K562 (cell line): ENCODE data around the gene CTNNBL1. TPM values are rescaled to one million over a fixed set of nuclear protein-coding genes. Genes with fewer than 3 reads are reported as not detected.

Experiments used
- ATAC-seq: fragments of 200-7000 bp; cut with Tn5 transposase; 3 replicates; pipeline ENCODE4 v1.9.1; 2020; ENCODE audit warnings: moderate library complexity
- BruUV-seq: library from RNA; stranded (reverse); fragments of 400-500 nt; replicated peaks from 2 replicates; lab custom pipeline; 2021; lab: Mats Ljungman, UMichigan
- CTCF ChIA-PET: fragments of 300-600 bp; formaldehyde crosslinking; extraction: SDS; loops from one replicate; lab custom pipeline; 2021; ENCODE audit warnings: low intra/inter-chr PET ratio; lab: Yijun Ruan, JAX
- POLR2A ChIA-PET: fragments of 300-600, 350-650 bp; sonication (Branson Sonifier 250); formaldehyde crosslinking; extraction: SDS; loops from one replicate; lab custom pipeline; 2021; ENCODE audit warnings: antibody characterized with exemption, inconsistent platforms; lab: Yijun Ruan, JAX
- DNase-seq, 4 experiments: peaks; one replicate each; pipeline versions ENCODE4 v3.0.0 to v3.0.0-alpha.2; 2011 to 2018; ENCODE audit warnings: low spot score in 3 of 4, mixed read lengths in 3 of 4; ENCODE audit errors: extremely low read depth in 1 of 4
- FAIRE-seq: peaks from 2 replicates; lab custom pipeline; 2011; peaks lifted over from hg19 to GRCh38; lab: Jason Lieb, UNC
- H2AFZ ChIP-seq: 2 replicates; pipeline ENCODE4 v1.6.0; 2011; ENCODE audit warnings: low read depth, low read length, control low read depth, inconsistent platforms
- H3K27ac ChIP-seq: fragments of 200-600 bp; 3 replicates; pipeline ENCODE4 v1.8.0; 2011; ENCODE audit warnings: low read depth, mild to moderate bottlenecking, control low read depth, inconsistent platforms, low read length, moderate library complexity, mixed read lengths; ENCODE audit errors: extremely low read depth
- H3K27me3 ChIP-seq, 2 experiments: fragments of 300-600 bp in 1 of 2; 2 replicates in 1 of 2; 3 replicates in 1 of 2; pipeline versions ENCODE4 v1.6.0 to v1.8.0; 2011; ENCODE audit warnings: inconsistent platforms in 2 of 2, low read length in 2 of 2, mild to moderate bottlenecking in 1 of 2, mixed read lengths in 1 of 2, moderate library complexity in 1 of 2; ENCODE audit not compliant: control insufficient read depth in 2 of 2, insufficient read depth in 2 of 2
- H3K36me3 ChIP-seq: fragments of 300-600 bp; 3 replicates; pipeline ENCODE4 v1.8.0; 2011; ENCODE audit warnings: mild to moderate bottlenecking, low read length, inconsistent platforms; ENCODE audit not compliant: control insufficient read depth, insufficient read depth
- H3K4me1 ChIP-seq, 2 experiments: fragments of 200-600 bp in 1 of 2; replicated peaks in 1 of 2; 2 replicates in 1 of 2; 3 replicates in 1 of 2; pipeline versions ENCODE4 v1.5.1 to v1.8.0; 2011; ENCODE audit warnings: inconsistent platforms in 2 of 2, low read length in 2 of 2, mild to moderate bottlenecking in 1 of 2, mixed read lengths in 1 of 2, moderate library complexity in 1 of 2; ENCODE audit not compliant: control insufficient read depth in 2 of 2, insufficient read depth in 2 of 2
- H3K4me2 ChIP-seq: 2 replicates; pipeline ENCODE4 v1.6.1; 2011; ENCODE audit warnings: low read length, control low read depth, inconsistent platforms, mixed read lengths; ENCODE audit not compliant: insufficient read depth
- H3K4me3 ChIP-seq: fragments of 200-600 bp; sonication (generic), shearing (Covaris generic); 2 replicates; pipeline ENCODE4 v1.5.1; 2016; ENCODE audit warnings: control low read depth, inconsistent platforms
- H3K79me2 ChIP-seq: fragments of 200-600 bp; 3 replicates; pipeline ENCODE4 v1.8.0; 2011; ENCODE audit warnings: low read length, inconsistent platforms; ENCODE audit not compliant: control insufficient read depth, insufficient read depth
- H3K9ac ChIP-seq, 2 experiments: 2 replicates each; pipeline versions ENCODE4 v1.6.0 to v1.6.1; 2011; ENCODE audit warnings: low read depth in 2 of 2, low read length in 2 of 2, control low read depth in 1 of 2, inconsistent platforms in 1 of 2, mild to moderate bottlenecking in 1 of 2, mixed read lengths in 1 of 2; ENCODE audit not compliant: insufficient read depth in 1 of 2
- H3K9me1 ChIP-seq: one replicate; pipeline ENCODE4 v1.6.0; 2011; ENCODE audit warnings: inconsistent platforms, mild to moderate bottlenecking, low read length, moderate library complexity; ENCODE audit not compliant: control insufficient read depth, insufficient read depth
- H3K9me3 ChIP-seq: replicated peaks from 2 replicates; pipeline ENCODE4 v1.5.1; 2011; ENCODE audit warnings: low read depth, low read length, inconsistent platforms; ENCODE audit not compliant: control insufficient read depth, insufficient read depth
- H4K20me1 ChIP-seq: replicated peaks from 2 replicates; pipeline ENCODE4 v1.6.1; 2011; ENCODE audit warnings: low read length, inconsistent platforms, mixed read lengths; ENCODE audit not compliant: control insufficient read depth, insufficient read depth
- BRF1 ChIP-seq: IDR thresholded peaks from 3 replicates; pipeline ENCODE4 v1.6.1; 2011; ENCODE audit warnings: borderline replicate concordance, mild to moderate bottlenecking; ENCODE audit not compliant: insufficient read length; ENCODE audit errors: extremely low read depth
- CLOCK ChIP-seq: fragments of 250-450 bp; sonication (Bioruptor Pico); IDR thresholded peaks from 2 replicates; pipeline ENCODE4 v1.4.0; 2020; ENCODE audit warnings: mild to moderate bottlenecking, moderate library complexity, borderline replicate concordance
- EGR1 ChIP-seq: fragments of 450-650 bp; conservative IDR thresholded peaks from 2 replicates; pipeline ENCODE4 v1.6.1; 2017; ENCODE audit warnings: mild to moderate bottlenecking
- JUND ChIP-seq, 2 experiments: IDR thresholded peaks; 2 replicates in 1 of 2; 3 replicates in 1 of 2; pipeline ENCODE4 v1.6.1; 2011; ENCODE audit warnings: borderline replicate concordance in 2 of 2, low read depth in 2 of 2, low read length in 2 of 2, improper control_type of control experiment in 1 of 2, missing biosample characterization in 1 of 2, missing genetic modification characterization in 1 of 2, missing genetic modification reagents in 1 of 2
- NR4A1 ChIP-seq, 2 experiments: fragments of 250-450 bp in 1 of 2; fragments of 450-650 bp in 1 of 2; sonication (Bioruptor Pico) in 1 of 2; IDR thresholded peaks; 2 replicates each; pipeline versions ENCODE4 v1.4.0 to v1.6.1; 2016 to 2020; ENCODE audit warnings: mild to moderate bottlenecking in 2 of 2, missing compliant biosample characterization in 1 of 2, missing genetic modification characterization in 1 of 2, moderate library complexity in 1 of 2
- PCBP2 ChIP-seq: fragments of 200-400 bp; formaldehyde crosslinking; IDR thresholded peaks from 2 replicates; pipeline ENCODE4 v1.6.1; 2018; ENCODE audit warnings: low read length, low read depth, mild to moderate bottlenecking, moderate library complexity; ENCODE audit not compliant: poor library complexity, severe bottlenecking
- TCF3 ChIP-seq: sonication (generic); formaldehyde crosslinking; IDR thresholded peaks from 2 replicates; pipeline ENCODE4 v1.4.0; 2020; ENCODE audit warnings: mild to moderate bottlenecking, missing genetic modification reagents
- ZFP36 ChIP-seq: fragments of 150-350 bp; IDR thresholded peaks from 2 replicates; pipeline ENCODE4 v1.6.1; 2018; ENCODE audit warnings: low read length, low read depth; ENCODE audit not compliant: partially characterized antibody
- ZNF561 ChIP-seq: fragments of 450-650 bp; formaldehyde crosslinking; conservative IDR thresholded peaks from 2 replicates; pipeline ENCODE4 v1.4.0; 2020; ENCODE audit warnings: mild to moderate bottlenecking, moderate library complexity
- WGBS: fragments of 100-300 bp; shearing (Covaris generic); methylation state at CpG from one replicate; pipeline ENCODE4 v1.1.6; 2016; ENCODE audit warnings: low coverage, mixed read lengths; ENCODE audit not compliant: insufficient coverage; ENCODE audit errors: missing lambda C conversion rate; 5-methylcytosine and 5-hydroxymethylcytosine counted together
- in situ Hi-C: fragments of 300-500 bp; cut with MboI; formaldehyde crosslinking; loops from 4 replicates; pipeline ENCODE4 v1.15.0; 2018; ENCODE audit warnings: inconsistent platforms, mixed read lengths
- intact Hi-C: fragments of 100-400 bp; cut with micrococcal nuclease; formaldehyde crosslinking; loops from 2 replicates; pipeline ENCODE4 v1.14.2; 2022
- polyA plus RNA-seq, 8 experiments: library from polyadenylated mRNA; depleted of rRNA in 4 of 8; stranded (reverse) in 5 of 8; unstranded in 3 of 8; fragments of >200 nt; fragmentation: Nextera tagmentation in 2 of 8; fragmentation: Illumina TruSeq in 1 of 8; extraction: Ambion mirVana in 2 of 8; extraction: Trizol in 1 of 8; gene quantifications; 2 replicates each; pipeline versions ENCODE4 v1.2.1 to v1.2.3, GENCODE V29; 2011 to 2014; ENCODE audit warnings: inconsistent platforms in 1 of 8, missing spikeins in 1 of 8
- total RNA-seq, 7 experiments: library from RNA; depleted of rRNA in 6 of 7; stranded (reverse); fragments of >200 nt in 6 of 7; fragmentation: Illumina TruSeq in 2 of 7; extraction: Trizol in 2 of 7; gene quantifications; 2 replicates each; pipeline versions ENCODE4 v1.2.1 to v1.2.3, GENCODE V29; 2011 to 2021; ENCODE audit warnings: low replicate concordance in 1 of 7

CTNNBL1 gene
- total and polyA plus RNA-seq, 9 of the 15 experiments (the other 6 are each of a cell fraction or from before 2014, with no cell fraction given): 32.4 to 85.6 (median 43.6) TPM

DNA sequence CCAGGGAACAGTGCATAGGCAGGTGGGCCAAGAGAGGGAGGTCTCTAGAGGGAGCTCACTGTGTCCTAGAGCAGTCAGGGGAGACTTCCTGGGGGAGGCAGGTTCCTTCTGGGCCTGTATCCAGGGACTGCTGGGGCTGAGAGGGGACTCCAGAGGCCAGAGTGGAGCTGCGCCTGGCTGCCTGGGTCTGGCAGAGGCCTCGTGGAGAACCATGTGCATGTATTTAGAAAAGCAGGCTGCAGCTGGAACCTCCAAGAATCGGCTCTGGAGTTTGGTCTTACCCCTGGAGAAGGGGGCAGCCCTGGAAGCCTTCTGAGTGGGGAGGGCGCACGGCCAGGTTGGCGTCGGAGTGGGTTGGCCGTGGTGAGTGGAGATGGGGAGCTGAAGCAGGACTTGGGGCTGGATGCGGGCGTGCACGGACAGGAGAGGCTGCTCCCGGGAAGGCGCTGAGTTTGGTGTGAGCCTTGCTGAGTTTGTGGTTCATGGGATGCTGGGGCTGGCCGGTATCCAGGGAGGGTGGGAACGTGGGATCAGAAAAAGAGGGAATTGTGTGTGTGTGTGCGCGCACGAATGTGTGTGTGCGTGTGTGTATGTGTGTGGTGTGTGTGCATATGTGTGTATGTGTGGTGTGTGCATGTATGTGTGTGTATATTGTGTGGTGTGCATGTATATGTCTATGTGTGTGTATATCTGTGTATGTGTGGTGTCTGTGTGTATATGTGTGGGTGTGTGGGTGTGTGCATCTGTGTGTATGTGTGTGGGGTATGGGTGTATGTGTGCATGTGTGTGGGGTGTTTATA, 219.9 kb downstream of the CTNNBL1 start:
- ATAC-seq (no peak), DNase-seq (no peak), FAIRE-seq (peak; percentile 72)
- Histone ChIP-seq H3K4me2 (no peak overlapping the region), H3K79me2 (no peaks in the 10 kb centered on the region), H4K20me1 (peaks cover 9% of the 10 kb centered on the region; the same call in 1 of the 2 replicates), H3K27me3 (peaks cover 51 to 85% of the 10 kb centered on the region in 2 experiments), H3K9me3 (no peaks in the 10 kb centered on the region), H3K36me3 (no peaks in the 10 kb centered on the region), H3K27ac (no peak overlapping the region), H3K9me1 (peaks cover 3% of the 10 kb centered on the region), H2AFZ (no peak overlapping the region), H3K4me3 (no peak overlapping the region)
- CTCF ChIA-PET: no interaction called here
- in situ Hi-C loops (no loop called here), intact Hi-C loops (no loop called here)
- POLR2A ChIA-PET: interaction anchor here (0.6 to 0.8 kb wide), 3 partner anchors 10 to 161 kb away, joined by 3 to 4 read pairs (median 3); no protein-coding TSS in a partner anchor
- BruUV-seq: no TSS peak
- TF ChIP-seq EGR1 (peak; percentile 45), ZFP36 (peak; percentile 53), ZNF561 (no peak)
- TF ChIP-seq, all 486 proteins: peak for 2
- WGBS: 15% methylated on average over 12 of the region's 19 CpGs
- Histone ChIP-seq H3K4me1 (peaks cover 0 to 13% of the 10 kb centered on the region in 2 experiments; a peak in 2 of 5 replicates), H3K9ac (no peak overlapping the region)

- no TSS peak for BruUV-seq
- no peak for FAIRE-seq
- Histone ChIP-seq H3K27ac (no peak overlapping the region), H3K4me3 (no peak overlapping the region), H3K36me3 (no peaks in the 10 kb centered on the region), H2AFZ (no peak overlapping the region), H4K20me1 (peaks cover 9% of the 10 kb centered on the region; the same call in 1 of the 2 replicates), H3K79me2 (no peaks in the 10 kb centered on the region), H3K4me2 (no peak overlapping the region), H3K4me1 (peaks cover 0 to 13% of the 10 kb centered on the region in 2 experiments; a peak in 2 of 5 replicates), H3K9me1 (peaks cover 3% of the 10 kb centered on the region), H3K27me3 (peaks cover 50 to 85% of the 10 kb centered on the region in 2 experiments), H3K9me3 (no peaks in the 10 kb centered on the region), H3K9ac (no peak overlapping the region)
- ChIA-PET POLR2A (interaction anchor here (0.8 kb wide), 1 partner anchor 10 kb away, joined by 4 read pairs; no protein-coding TSS in a partner anchor), CTCF (no interaction called here)
- ATAC-seq: no peak
- in situ Hi-C loops (no loop called here), intact Hi-C loops (no loop called here)
- WGBS: 19% methylated on average over 5 of the region's 5 CpGs
- no peak for DNase-seq
- TF ChIP-seq BRF1 (no peak), JUND (IDR thresholded peaks at IDR 0.05; ENCODE audit: borderline replicate concordance, low read depth, low read length) (no peak), JUND (tag; IDR thresholded peaks at IDR 0.05; ENCODE audit: borderline replicate concordance, low read depth, low read length) (no peak), PCBP2 (no peak), CLOCK (no peak), TCF3 (CRISPR knock-in tag) (no peak), NR4A1 (CRISPR knock-in tag; IDR thresholded peaks at IDR 0.05) (no peak), NR4A1 (tag; IDR thresholded peaks at IDR 0.05) (no peak)
Observed at GRCh38 chr20:37914367-37914671, 220.5 kb downstream of the CTNNBL1 start.
